HFFc6 (cell line): ENCODE measurements around the gene LAD1. TPM values are rescaled to one million over a fixed set of nuclear protein-coding genes. Genes with fewer than 3 reads are reported as not detected.

Experiments used
- DNase-seq: peaks from one replicate; pipeline ENCODE4 v3.0.0-alpha.2; 2018
- H3K27ac Mint-ChIP-seq: 2 replicates; pipeline ENCODE4 v1.8.0; 2020; ENCODE audit warnings: mild to moderate bottlenecking, mixed read lengths
- H3K27me3 Mint-ChIP-seq: 2 replicates; pipeline ENCODE4 v1.8.0; 2021; ENCODE audit warnings: mild to moderate bottlenecking, moderate library complexity, mixed read lengths; ENCODE audit not compliant: insufficient read depth
- H3K36me3 Mint-ChIP-seq: 2 replicates; pipeline ENCODE4 v1.8.0; 2021; ENCODE audit warnings: low read depth, mixed read lengths
- H3K4me1 Mint-ChIP-seq: 2 replicates; pipeline ENCODE4 v1.8.0; 2020; ENCODE audit warnings: low read depth, mixed read lengths
- H3K4me3 Mint-ChIP-seq: 2 replicates; pipeline ENCODE4 v1.8.0; 2020; ENCODE audit warnings: mild to moderate bottlenecking, moderate library complexity, mixed read lengths
- H3K9me3 Mint-ChIP-seq: 2 replicates; pipeline ENCODE4 v1.8.0; 2020; ENCODE audit warnings: mild to moderate bottlenecking, mixed read lengths
- total RNA-seq, 6 experiments: library from RNA; stranded (reverse); fragmentation: NEBNext Ultra II Directional; extraction: Animal tissue kit (Norgen Biotek cat#: 25700); gene quantifications; 2 replicates in 1 of 6; 3 replicates in 5 of 6; pipeline ENCODE4 v1.2.3, GENCODE V29; 2021
- TF ChIP-seq, protein P1 (sequence below): fragments of 200-600 bp; sonication (generic); IDR thresholded peaks from 2 replicates; pipeline ENCODE4 v1.5.0; 2021; ENCODE audit warnings: antibody characterized with exemption, mild to moderate bottlenecking

The LAD1 gene
- total RNA-seq, 6 experiments from 2014 or later: not detected

DNA sequence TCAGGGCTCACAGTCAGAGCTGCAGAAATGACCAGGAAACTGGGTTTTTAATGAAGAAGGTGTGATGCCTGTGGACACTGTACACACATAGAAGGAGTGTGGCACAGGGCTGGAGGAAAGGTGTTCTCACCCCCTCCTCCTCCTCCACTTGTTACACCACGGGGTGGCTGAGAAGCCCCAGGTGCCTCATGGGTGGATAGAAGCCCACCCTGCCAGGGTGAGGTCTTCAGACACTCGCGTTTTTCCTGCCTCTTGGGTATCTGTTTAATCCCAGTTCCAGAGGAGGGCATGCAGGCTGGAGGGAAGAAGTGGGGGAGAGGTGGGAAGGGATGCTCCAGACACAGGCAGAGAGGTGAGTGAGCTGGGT, 9.7 kb upstream of the LAD1 start:
- H3K27me3 Mint-ChIP-seq: peaks cover 27% of the 10 kb centered on the region
- no peaks in the 10 kb centered on the region for H3K4me1 Mint-ChIP-seq
- H3K36me3 Mint-ChIP-seq: no peaks in the 10 kb centered on the region
- no peak overlapping the region for H3K4me3 Mint-ChIP-seq
- TF ChIP-seq, protein P1, sequence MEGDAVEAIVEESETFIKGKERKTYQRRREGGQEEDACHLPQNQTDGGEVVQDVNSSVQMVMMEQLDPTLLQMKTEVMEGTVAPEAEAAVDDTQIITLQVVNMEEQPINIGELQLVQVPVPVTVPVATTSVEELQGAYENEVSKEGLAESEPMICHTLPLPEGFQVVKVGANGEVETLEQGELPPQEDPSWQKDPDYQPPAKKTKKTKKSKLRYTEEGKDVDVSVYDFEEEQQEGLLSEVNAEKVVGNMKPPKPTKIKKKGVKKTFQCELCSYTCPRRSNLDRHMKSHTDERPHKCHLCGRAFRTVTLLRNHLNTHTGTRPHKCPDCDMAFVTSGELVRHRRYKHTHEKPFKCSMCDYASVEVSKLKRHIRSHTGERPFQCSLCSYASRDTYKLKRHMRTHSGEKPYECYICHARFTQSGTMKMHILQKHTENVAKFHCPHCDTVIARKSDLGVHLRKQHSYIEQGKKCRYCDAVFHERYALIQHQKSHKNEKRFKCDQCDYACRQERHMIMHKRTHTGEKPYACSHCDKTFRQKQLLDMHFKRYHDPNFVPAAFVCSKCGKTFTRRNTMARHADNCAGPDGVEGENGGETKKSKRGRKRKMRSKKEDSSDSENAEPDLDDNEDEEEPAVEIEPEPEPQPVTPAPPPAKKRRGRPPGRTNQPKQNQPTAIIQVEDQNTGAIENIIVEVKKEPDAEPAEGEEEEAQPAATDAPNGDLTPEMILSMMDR: no peak
- no peaks in the 10 kb centered on the region for H3K9me3 Mint-ChIP-seq
- DNase-seq: no peak
- no peak overlapping the region for H3K27ac Mint-ChIP-seq

- Mint-ChIP-seq H3K36me3 (no peaks in the 10 kb centered on the region), H3K4me1 (no peaks in the 10 kb centered on the region), H3K9me3 (no peaks in the 10 kb centered on the region), H3K27me3 (peaks cover 28% of the 10 kb centered on the region), H3K4me3 (no peak overlapping the region), H3K27ac (no peak overlapping the region)
- DNase-seq: peak; percentile 59
- TF ChIP-seq, protein P1: peak; percentile 98
These were observed 9.2 kb upstream of the LAD1 start for GRCh38 chr1:201408176-201408833.

GRCh38 chr1:201406831-201407406, 7.8 kb upstream of the LAD1 start:
- no peak for DNase-seq
- Mint-ChIP-seq H3K27me3 (peaks cover 22% of the 10 kb centered on the region), H3K9me3 (no peaks in the 10 kb centered on the region), H3K4me3 (no peak overlapping the region), H3K27ac (no peak overlapping the region), H3K4me1 (no peaks in the 10 kb centered on the region), H3K36me3 (no peaks in the 10 kb centered on the region)
- TF ChIP-seq, protein P1: no peak

GRCh38 chr1:201405484-201405831, 6.3 kb upstream of the LAD1 start:
- Mint-ChIP-seq H3K36me3 (no peaks in the 10 kb centered on the region), H3K4me1 (no peaks in the 10 kb centered on the region), H3K9me3 (no peaks in the 10 kb centered on the region), H3K4me3 (no peak overlapping the region), H3K27me3 (peaks cover 23% of the 10 kb centered on the region), H3K27ac (no peak overlapping the region)
- TF ChIP-seq, protein P1: no peak
- no peak for DNase-seq

- TF ChIP-seq, protein P1: no peak
- Mint-ChIP-seq H3K4me1 (no peaks in the 10 kb centered on the region), H3K4me3 (no peak overlapping the region), H3K27me3 (peaks cover 24% of the 10 kb centered on the region), H3K9me3 (no peaks in the 10 kb centered on the region), H3K27ac (no peak overlapping the region), H3K36me3 (no peaks in the 10 kb centered on the region)
- no peak for DNase-seq
These were observed 5.8 kb upstream of the LAD1 start for GRCh38 chr1:201404722-201405483.
